IMR-90 (cell line): Measurements from ENCODE around the gene ATG7. TPM values are rescaled to one million over a fixed set of nuclear protein-coding genes. Genes with fewer than 3 reads are reported as not detected.

Experiments used
- ATAC-seq: fragments of 200-7000 bp; cut with Tn5 transposase; 2 replicates; pipeline ENCODE4 v1.9.1; 2020; ENCODE audit warnings: low read depth, mild to moderate bottlenecking, moderate library complexity
- BruUV-seq: library from RNA; stranded (reverse); fragments of 400-500 nt; replicated peaks from 2 replicates; lab custom pipeline; 2021; lab: Mats Ljungman, UMichigan
- CTCF ChIA-PET: fragments of 300-600 bp; formaldehyde crosslinking; extraction: SDS; loops from one replicate; lab custom pipeline; 2021; ENCODE audit warnings: antibody characterized with exemption; lab: Yijun Ruan, JAX
- POLR2A ChIA-PET: fragments of 300-600 bp; sonication (Branson Sonifier 250); formaldehyde crosslinking; loops from one replicate; lab custom pipeline; 2022; ENCODE audit warnings: antibody characterized with exemption; ENCODE audit not compliant: unreplicated experiment; lab: Charles Lee
- DNase-seq: peaks from one replicate; pipeline ENCODE4 v3.0.0; 2013
- H2AFZ ChIP-seq: replicated peaks from 2 replicates; pipeline ENCODE3; 2013; ENCODE audit warnings: low read length, mild to moderate bottlenecking; ENCODE audit not compliant: poor library complexity
- H2AK5ac ChIP-seq: 2 replicates; pipeline ENCODE4 v1.6.1; 2013; ENCODE audit warnings: low read depth, low read length, inconsistent platforms
- H2AK9ac ChIP-seq: replicated peaks from 2 replicates; pipeline ENCODE3; 2013; ENCODE audit warnings: mild to moderate bottlenecking, low read depth, low read length, moderate library complexity; ENCODE audit not compliant: poor library complexity
- H2BK120ac ChIP-seq: 2 replicates; pipeline ENCODE4 v1.6.1; 2013; ENCODE audit warnings: low read depth, low read length, inconsistent platforms
- H2BK15ac ChIP-seq: 3 replicates; pipeline ENCODE4 v1.6.1; 2013; ENCODE audit warnings: low read depth, low read length, inconsistent platforms
- H2BK20ac ChIP-seq: 2 replicates; pipeline ENCODE4 v1.6.1; 2013; ENCODE audit warnings: low read depth, mild to moderate bottlenecking, inconsistent platforms, low read length, moderate library complexity
- H2BK5ac ChIP-seq: 2 replicates; pipeline ENCODE4 v1.6.1; 2013; ENCODE audit warnings: mild to moderate bottlenecking, low read depth, low read length, inconsistent platforms; ENCODE audit not compliant: poor library complexity, severe bottlenecking
- H3K14ac ChIP-seq: replicated peaks from 2 replicates; pipeline ENCODE4 v1.6.1; 2013; ENCODE audit warnings: low read depth, low read length, inconsistent platforms
- H3K18ac ChIP-seq: 2 replicates; pipeline ENCODE4 v1.6.1; 2013; ENCODE audit warnings: low read depth, low read length, control low read depth
- H3K23ac ChIP-seq: 2 replicates; pipeline ENCODE4 v1.6.1; 2013; ENCODE audit warnings: low read depth, low read length, inconsistent platforms
- H3K27ac ChIP-seq: 2 replicates; pipeline ENCODE4 v1.5.1; 2013; ENCODE audit warnings: mild to moderate bottlenecking, control low read depth, low read length; ENCODE audit not compliant: insufficient read depth
- H3K27me3 ChIP-seq: 2 replicates; pipeline ENCODE4 v1.6.1; 2013; ENCODE audit warnings: low read length; ENCODE audit not compliant: control insufficient read depth, insufficient read depth
- H3K36me3 ChIP-seq: 2 replicates; pipeline ENCODE4 v1.6.1; 2013; ENCODE audit warnings: low read length, mixed read lengths; ENCODE audit not compliant: control insufficient read depth, insufficient read depth
- H3K4ac ChIP-seq: 2 replicates; pipeline ENCODE4 v1.6.1; 2013; ENCODE audit warnings: low read depth, low read length, inconsistent platforms
- H3K4me1 ChIP-seq: 2 replicates; pipeline ENCODE4 v1.6.1; 2013; ENCODE audit warnings: low read length, mixed read lengths; ENCODE audit not compliant: control insufficient read depth, insufficient read depth
- H3K4me2 ChIP-seq: 2 replicates; pipeline ENCODE4 v1.6.1; 2013; ENCODE audit warnings: low read depth, mild to moderate bottlenecking, control low read depth, low read length, moderate library complexity
- H3K4me3 ChIP-seq: 2 replicates; pipeline ENCODE4 v1.5.1; 2013; ENCODE audit warnings: low read depth, mild to moderate bottlenecking, control low read depth, low read length, moderate library complexity; ENCODE audit not compliant: insufficient read depth
- H3K56ac ChIP-seq: 2 replicates; pipeline ENCODE4 v1.6.1; 2013; ENCODE audit warnings: low read length, inconsistent platforms; ENCODE audit not compliant: insufficient read depth; ENCODE audit errors: extremely low read depth
- H3K79me1 ChIP-seq, 2 experiments: 2 replicates each; pipeline ENCODE4 v1.6.1; 2013; ENCODE audit warnings: low read length in 2 of 2, inconsistent platforms in 1 of 2, low read depth in 1 of 2
- H3K9ac ChIP-seq: 2 replicates; pipeline ENCODE4 v1.6.1; 2013; ENCODE audit warnings: low read depth, low read length, control low read depth
- H3K9me1 ChIP-seq: 2 replicates; pipeline ENCODE4 v1.6.1; 2013; ENCODE audit warnings: low read length, inconsistent platforms; ENCODE audit not compliant: insufficient read depth
- H3K9me3 ChIP-seq: 2 replicates; pipeline ENCODE4 v1.6.1; 2013; ENCODE audit warnings: low read length; ENCODE audit not compliant: control insufficient read depth, insufficient read depth
- H4K20me1 ChIP-seq: 2 replicates; pipeline ENCODE4 v1.6.1; 2013; ENCODE audit warnings: low read length, inconsistent platforms; ENCODE audit not compliant: insufficient read depth
- H4K5ac ChIP-seq: 2 replicates; pipeline ENCODE4 v1.6.1; 2013; ENCODE audit warnings: mild to moderate bottlenecking, low read depth, low read length, control low read depth
- H4K8ac ChIP-seq, 2 experiments: 2 replicates each; pipeline ENCODE4 v1.6.1; 2013; ENCODE audit warnings: low read depth in 2 of 2, low read length in 2 of 2, control low read depth in 1 of 2, inconsistent platforms in 1 of 2
- H4K91ac ChIP-seq: 2 replicates; pipeline ENCODE4 v1.6.1; 2013; ENCODE audit warnings: low read depth, low read length, inconsistent platforms; ENCODE audit not compliant: insufficient read depth
- BHLHE40 ChIP-seq: fragments of 150-350 bp; IDR thresholded peaks from 2 replicates; pipeline ENCODE4 v1.6.1; 2016; ENCODE audit warnings: mild to moderate bottlenecking, low read depth, low read length
- MXI1 ChIP-seq: IDR thresholded peaks from 2 replicates; pipeline ENCODE4 v1.6.1; 2012; ENCODE audit warnings: low read depth, mild to moderate bottlenecking, low read length, moderate library complexity, borderline replicate concordance
- NFE2L2 ChIP-seq: fragments of 150-350 bp; IDR thresholded peaks from 2 replicates; pipeline ENCODE4 v1.6.1; 2016; ENCODE audit warnings: low read depth, mild to moderate bottlenecking, low read length
- POLR2A ChIP-seq: IDR thresholded peaks from 2 replicates; pipeline ENCODE4 v1.6.1; 2012; ENCODE audit warnings: mild to moderate bottlenecking, low read depth, low read length
- RFX5 ChIP-seq: IDR thresholded peaks from 2 replicates; pipeline ENCODE4 v1.8.0; 2012; ENCODE audit warnings: low read depth, mild to moderate bottlenecking, low read length, moderate library complexity
- SMC3 ChIP-seq: fragments of 150-350 bp; IDR thresholded peaks from 2 replicates; pipeline ENCODE4 v1.6.1; 2016; ENCODE audit warnings: low read depth, mild to moderate bottlenecking, antibody characterized with exemption, low read length, moderate library complexity
- WGBS, 2 experiments: methylation state at CpG; one replicate each; pipeline versions ENCODE4 v1.1.5 to v1.1.7; 2013; ENCODE audit warnings: missing lambda C conversion rate in 2 of 2; ENCODE audit not compliant: insufficient read length in 1 of 2; ENCODE audit errors: extremely low coverage in 2 of 2; 5-methylcytosine and 5-hydroxymethylcytosine counted together
- dilution Hi-C: fragments of 300-500 bp; cut with HindIII; formaldehyde crosslinking; loops from one replicate; pipeline ENCODE4 v1.14.3; 2018; ENCODE audit warnings: low sequenced_read_pairs; ENCODE audit not compliant: unreplicated experiment
- in situ Hi-C: fragments of 300-500 bp; cut with MboI; formaldehyde crosslinking; loops from 3 replicates; pipeline ENCODE4 v1.14.3; 2019; ENCODE audit warnings: low sequenced_read_pairs, inconsistent platforms, mixed read lengths
- intact Hi-C: fragments of 100-400 bp; cut with micrococcal nuclease; formaldehyde crosslinking; loops from 2 replicates; pipeline ENCODE4 v1.10.0; 2022
- polyA plus RNA-seq, 3 experiments: library from polyadenylated mRNA; depleted of rRNA; stranded (reverse); fragments of >200 nt; gene quantifications; 2 replicates each; pipeline ENCODE4 v1.2.3, GENCODE V29; 2012; ENCODE audit warnings: low replicate concordance in 1 of 3
- total RNA-seq: library from RNA; depleted of rRNA; stranded (reverse); fragments of >200 nt; gene quantifications from 2 replicates; pipeline ENCODE4 v1.2.3, GENCODE V29; 2012

ATG7 gene
- total and polyA plus RNA-seq, 2 of the 4 experiments (the other 2 are of a cell fraction): 15.6 to 51.4 TPM

GRCh38 chr3:11379824-11380701 lies 107.9 kb downstream of the ATG7 start:
- peak overlapping the region; percentile 49 for H3K4ac ChIP-seq

More at GRCh38 chr3:11379824-11380701, 107.9 kb downstream of the ATG7 start:
- peak; percentile 31 for DNase-seq
- Histone ChIP-seq H2BK20ac (peak overlapping the region; percentile 73), H3K9me3 (no peaks in the 10 kb centered on the region), H4K91ac (peak overlapping the region; percentile 31), H2AK9ac (no peak overlapping the region), H3K56ac (peak overlapping the region; percentile 29; the same call in 1 of the 2 replicates), H3K36me3 (no peaks in the 10 kb centered on the region), H3K14ac (peak overlapping the region; percentile 58), H3K79me1 (peaks cover 0 to 9% of the 10 kb centered on the region in 2 experiments; a peak in 3 of 4 replicates), H4K20me1 (no peaks in the 10 kb centered on the region), H2BK120ac (peak overlapping the region; percentile 87), H4K8ac (peak overlapping the region; percentile 10 to 68), H3K18ac (peak overlapping the region; percentile 74), H3K4me2 (peak overlapping the region; percentile 55; the same call in 1 of the 2 replicates), H3K9me1 (no peaks in the 10 kb centered on the region), H3K27ac (peak overlapping the region; percentile 34; the same call in 1 of the 2 replicates), H3K4me1 (peaks cover 8% of the 10 kb centered on the region), H4K5ac (peak overlapping the region; percentile 65; the same call in 1 of the 2 replicates), H3K4me3 (no peak overlapping the region), H2BK15ac (peak overlapping the region; percentile 45; the same call in 1 of the 3 replicates), H3K23ac (peak overlapping the region; percentile 67), H3K9ac (peak overlapping the region; percentile 29), H2AFZ (no peak overlapping the region), H2BK5ac (peak overlapping the region; percentile 54), H2AK5ac (no peak overlapping the region), H3K27me3 (no peaks in the 10 kb centered on the region)
- BruUV-seq: no TSS peak
- intact Hi-C loops (loop anchor here (1.0 to 5.0 kb wide), 8 partner anchors 152 to 747 kb away; partner anchors contain the start of gene VGLL4), dilution Hi-C loops (no loop called here), in situ Hi-C loops (loop anchor here (5.0 to 10.0 kb wide), 3 partner anchors 277 to 455 kb away; no protein-coding TSS in a partner anchor)
- CTCF ChIA-PET: interaction anchor here (1.0 to 1.9 kb wide), 12 partner anchors 11 to 428 kb away, joined by 3 to 29 read pairs (median 4); no protein-coding TSS in a partner anchor
- TF ChIP-seq MXI1: no peak
- TF ChIP-seq SMC3: no peak
- no peak for TF ChIP-seq RFX5
- no peak for TF ChIP-seq NFE2L2
- TF ChIP-seq BHLHE40: no peak
- TF ChIP-seq POLR2A: no peak
- 15% methylated on average over 5 of the region's 16 CpGs; no CpG with 5 or more reads in 1 of the 2 experiments for WGBS, 2 experiments
- peak; percentile 30 for ATAC-seq
- POLR2A ChIA-PET: interaction anchor here (1.0 kb wide), 1 partner anchor 271 kb away, joined by 3 read pairs; no protein-coding TSS in a partner anchor
